HG03196 (cell line): ENCODE measurements around the gene SLITRK6.
"Not testable (repeated sequence)": the region's sequence is repeated elsewhere in the genome, so short reads cannot be mapped to it uniquely, and the experiment has no call there.

Experiments used
- ATAC-seq: cut with Tn5 transposase; IDR thresholded peaks from one replicate; pipeline ENCODE4 v1.9.1; 2021; ENCODE audit not compliant: unreplicated experiment

The SLITRK6 gene, protein sequence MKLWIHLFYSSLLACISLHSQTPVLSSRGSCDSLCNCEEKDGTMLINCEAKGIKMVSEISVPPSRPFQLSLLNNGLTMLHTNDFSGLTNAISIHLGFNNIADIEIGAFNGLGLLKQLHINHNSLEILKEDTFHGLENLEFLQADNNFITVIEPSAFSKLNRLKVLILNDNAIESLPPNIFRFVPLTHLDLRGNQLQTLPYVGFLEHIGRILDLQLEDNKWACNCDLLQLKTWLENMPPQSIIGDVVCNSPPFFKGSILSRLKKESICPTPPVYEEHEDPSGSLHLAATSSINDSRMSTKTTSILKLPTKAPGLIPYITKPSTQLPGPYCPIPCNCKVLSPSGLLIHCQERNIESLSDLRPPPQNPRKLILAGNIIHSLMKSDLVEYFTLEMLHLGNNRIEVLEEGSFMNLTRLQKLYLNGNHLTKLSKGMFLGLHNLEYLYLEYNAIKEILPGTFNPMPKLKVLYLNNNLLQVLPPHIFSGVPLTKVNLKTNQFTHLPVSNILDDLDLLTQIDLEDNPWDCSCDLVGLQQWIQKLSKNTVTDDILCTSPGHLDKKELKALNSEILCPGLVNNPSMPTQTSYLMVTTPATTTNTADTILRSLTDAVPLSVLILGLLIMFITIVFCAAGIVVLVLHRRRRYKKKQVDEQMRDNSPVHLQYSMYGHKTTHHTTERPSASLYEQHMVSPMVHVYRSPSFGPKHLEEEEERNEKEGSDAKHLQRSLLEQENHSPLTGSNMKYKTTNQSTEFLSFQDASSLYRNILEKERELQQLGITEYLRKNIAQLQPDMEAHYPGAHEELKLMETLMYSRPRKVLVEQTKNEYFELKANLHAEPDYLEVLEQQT

DNA sequence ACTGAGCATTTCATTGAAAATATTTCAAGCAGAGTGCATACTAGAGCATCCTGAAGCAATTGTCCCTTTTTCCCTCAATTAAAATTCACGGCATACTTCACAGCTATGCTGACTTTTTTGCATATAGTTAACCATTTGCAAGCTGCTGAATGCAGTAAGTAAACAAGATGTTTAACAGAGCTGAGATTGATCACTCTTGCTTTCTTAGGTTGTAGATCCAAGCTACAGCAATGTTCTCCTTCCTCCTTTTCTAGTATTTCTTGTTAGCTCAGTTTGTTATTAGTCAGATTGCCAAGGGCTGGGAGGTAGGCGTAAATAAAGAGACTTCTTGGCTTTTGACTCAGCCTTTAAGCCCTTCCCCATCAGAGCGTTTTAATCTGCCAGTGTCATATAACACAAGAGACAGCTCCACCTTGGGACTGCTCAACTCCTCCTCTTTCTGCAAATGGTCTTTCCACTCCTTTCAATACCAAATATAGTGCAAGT, at the start of gene SLITRK6:
Gene SLITRK6 (minus strand): TSS at position 323 of the 486 bp plus-strand sequence. CDS start 2,911 bp downstream, outside the sequence.
- ATAC-seq = no peak

DNA sequence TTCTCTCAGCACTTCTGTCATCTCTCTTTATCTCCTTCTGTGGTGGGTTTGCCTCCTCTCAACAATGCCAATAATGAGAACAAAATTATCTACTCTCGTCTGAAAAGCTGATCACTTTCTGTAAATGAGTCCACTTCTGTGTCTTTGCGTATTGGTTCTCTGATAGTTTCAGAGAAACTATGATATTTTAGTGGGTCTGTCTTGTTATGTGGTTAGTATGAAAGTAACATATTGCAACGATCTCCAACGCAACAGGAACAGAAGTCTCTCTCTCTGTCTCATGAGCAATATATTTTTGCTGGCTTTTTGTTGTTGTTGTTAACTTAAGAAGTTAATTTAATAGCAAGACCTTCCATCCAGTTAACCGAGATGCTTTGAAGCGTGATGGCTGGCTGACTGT, 47.8 kb upstream of the SLITRK6 start:
- ATAC-seq = no peak

DNA sequence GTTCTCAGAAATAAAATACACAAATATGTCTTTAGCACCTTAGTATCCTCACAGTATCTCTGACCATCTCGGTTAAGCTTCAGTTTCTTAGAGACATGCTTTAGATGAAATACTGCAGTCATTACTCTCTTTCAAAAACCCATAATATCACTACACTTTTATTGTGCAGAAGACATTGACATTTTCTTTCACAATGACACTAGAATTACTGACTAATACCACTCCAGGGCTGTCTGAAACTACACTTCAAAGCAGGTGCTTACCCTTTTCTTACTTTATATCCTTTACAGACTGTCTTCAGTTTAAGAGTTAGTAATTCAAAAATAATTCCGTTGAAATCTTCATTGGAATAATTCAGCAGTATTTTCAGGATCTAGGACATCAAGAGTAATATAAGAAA, 42.2 kb upstream of the SLITRK6 start:
- no peak for ATAC-seq

DNA sequence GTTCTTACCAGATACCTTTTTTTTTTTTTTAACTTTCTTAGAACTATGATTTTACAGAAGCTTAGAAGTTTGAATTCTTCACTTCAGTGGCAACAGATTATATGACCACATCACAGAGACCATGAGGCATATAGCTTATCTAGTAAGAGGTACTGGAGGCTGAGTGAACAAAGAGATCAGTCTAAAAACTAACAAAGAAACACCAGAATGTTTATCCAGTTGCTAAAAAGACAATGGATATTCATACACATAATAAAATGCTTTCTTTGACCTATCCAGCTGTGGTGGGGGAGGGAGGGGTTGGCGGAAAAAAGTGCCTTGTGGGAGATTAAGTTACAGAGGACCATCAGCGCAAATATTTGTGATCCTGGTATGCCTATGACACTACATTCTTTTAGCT, 34.7 kb upstream of the SLITRK6 start:
- no peak for ATAC-seq

DNA sequence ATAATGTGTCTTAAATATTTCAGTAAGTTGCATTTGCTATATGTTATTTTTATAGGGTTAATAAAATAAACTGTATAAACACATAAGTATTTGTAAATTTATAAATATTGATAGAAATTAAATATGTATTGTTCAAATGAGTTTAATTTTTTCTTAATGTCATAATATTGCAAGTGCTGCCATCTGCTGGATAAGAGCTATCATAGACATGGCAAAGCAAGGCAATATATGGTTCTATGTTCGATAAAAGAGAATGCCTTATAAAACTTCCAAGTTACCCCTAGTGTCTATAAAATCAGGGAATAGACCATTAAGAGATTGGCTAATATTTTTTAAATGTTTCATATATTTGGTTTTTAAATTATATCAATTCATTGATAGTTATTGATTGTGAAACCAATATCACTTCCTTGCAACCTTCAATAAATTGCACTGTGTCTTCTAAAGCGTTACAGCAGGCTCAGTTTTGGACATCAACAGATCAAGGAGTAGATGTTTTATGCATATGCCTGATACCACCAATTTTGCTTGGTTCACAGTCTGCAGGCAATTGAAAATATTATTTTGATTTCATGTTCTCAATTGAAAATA, 29.0 kb upstream of the SLITRK6 start:
- no peak for ATAC-seq

DNA sequence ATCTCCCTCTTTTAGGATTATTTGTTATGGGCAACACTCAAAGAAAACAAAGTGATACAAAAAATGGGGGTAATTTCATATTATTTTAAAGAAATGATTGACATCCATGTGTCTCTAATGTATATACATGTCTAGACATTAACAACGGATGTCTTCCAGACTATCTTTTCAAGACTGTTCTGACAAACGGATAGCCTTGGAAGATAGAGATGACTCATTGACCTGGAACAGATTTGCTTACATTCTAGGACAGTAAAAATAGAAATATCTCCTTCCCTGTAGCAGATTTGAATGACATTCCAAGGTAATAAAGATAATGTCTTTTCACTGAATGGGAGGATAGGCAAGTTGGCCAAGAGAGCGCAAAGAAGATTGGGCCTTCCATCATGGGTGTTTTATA, 26.2 kb upstream of the SLITRK6 start:
- no peak for ATAC-seq

DNA sequence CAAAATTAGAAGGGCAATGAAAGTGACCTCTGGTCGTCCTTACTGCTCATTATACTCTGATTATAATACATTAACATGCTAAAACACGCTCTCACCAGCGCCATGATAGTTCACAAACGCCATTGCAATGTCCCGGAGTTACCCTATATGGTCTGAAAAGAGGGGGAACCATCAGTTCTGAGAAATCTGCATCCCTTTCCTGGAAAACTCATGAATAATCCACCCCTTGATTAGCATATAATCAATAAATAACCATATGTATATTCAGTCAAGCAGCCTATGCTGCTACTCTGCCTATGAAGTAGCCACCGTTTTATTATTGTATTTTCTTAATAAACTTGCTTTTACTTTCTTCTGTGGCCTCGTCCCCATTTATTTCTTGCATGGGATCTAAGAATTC, 24.6 kb upstream of the SLITRK6 start:
- ATAC-seq = no peak

DNA sequence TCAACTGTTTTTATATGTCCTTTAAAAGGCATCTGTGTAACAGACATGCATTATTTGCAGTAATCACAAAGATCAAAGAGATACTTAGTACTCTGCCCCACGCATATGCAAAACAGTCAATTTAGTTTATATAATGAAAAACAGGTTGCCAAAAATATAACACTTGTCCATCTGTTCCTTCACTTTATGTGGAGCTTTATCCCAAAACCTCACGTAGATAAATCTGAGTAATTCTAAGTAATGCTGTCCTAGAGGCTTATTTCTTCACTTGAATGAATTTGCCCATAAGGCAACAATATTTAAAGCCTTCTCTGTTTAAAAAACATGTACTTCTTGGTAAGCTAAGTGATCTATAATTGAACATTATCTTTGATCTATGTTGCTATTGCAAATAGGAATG, 20.3 kb upstream of the SLITRK6 start:
- ATAC-seq = no peak

DNA sequence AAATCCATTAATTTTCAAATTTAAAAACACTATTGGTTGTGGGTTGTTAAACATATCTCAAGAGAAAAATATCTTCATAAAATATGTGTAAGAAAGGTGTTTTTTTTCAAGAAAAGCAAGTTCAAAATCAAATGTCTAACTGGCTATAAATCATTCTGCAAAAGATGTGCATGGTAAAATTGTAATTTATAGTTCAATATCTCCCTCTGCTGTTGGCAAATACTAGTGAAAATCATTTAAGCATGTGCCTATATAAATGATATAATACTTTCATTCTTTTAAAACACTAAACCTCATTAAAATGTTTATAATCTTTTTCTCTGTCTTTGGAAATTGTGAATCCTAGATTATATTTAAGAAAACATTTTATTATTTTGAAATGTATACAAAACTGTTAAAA, 17.2 kb upstream of the SLITRK6 start:
- no peak for ATAC-seq

DNA sequence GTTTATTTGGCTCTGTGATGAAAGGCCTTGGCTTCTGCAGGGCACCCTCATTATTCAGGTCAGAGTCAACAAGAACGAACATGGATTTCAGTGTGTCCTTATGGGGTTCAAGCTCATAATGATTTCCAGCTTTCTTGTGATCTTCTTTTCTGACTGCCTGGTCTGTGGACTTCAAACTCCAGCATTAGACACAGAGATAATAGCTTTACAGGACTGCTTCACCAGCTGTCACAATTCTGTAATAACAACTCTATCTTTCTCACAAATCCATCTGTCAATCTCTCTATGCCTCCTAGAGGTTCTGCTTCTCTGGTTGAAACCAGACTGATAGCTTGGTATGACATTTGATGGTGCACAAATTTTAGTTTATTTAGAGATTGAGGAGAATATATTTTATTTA, 13.1 kb upstream of the SLITRK6 start:
- ATAC-seq = no peak

DNA sequence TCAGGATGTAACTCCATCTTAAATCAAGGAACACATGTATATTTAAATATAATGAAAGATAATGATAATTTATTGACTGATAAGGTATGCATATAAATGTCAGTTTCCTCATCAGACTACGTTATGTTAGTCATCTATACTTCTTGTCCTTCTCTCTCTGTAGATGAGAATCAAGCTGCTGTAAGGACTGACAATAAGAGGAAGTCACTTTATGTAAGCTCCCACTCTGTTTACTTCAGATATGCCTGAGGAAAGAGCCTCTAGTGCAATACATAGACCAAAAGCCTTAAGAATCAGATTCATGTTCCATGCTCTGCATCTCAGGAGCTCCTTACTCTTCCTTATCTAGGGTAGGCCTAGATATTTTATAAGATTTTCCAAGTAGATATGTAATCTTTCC, 9.6 kb upstream of the SLITRK6 start:
- no peak for ATAC-seq

DNA sequence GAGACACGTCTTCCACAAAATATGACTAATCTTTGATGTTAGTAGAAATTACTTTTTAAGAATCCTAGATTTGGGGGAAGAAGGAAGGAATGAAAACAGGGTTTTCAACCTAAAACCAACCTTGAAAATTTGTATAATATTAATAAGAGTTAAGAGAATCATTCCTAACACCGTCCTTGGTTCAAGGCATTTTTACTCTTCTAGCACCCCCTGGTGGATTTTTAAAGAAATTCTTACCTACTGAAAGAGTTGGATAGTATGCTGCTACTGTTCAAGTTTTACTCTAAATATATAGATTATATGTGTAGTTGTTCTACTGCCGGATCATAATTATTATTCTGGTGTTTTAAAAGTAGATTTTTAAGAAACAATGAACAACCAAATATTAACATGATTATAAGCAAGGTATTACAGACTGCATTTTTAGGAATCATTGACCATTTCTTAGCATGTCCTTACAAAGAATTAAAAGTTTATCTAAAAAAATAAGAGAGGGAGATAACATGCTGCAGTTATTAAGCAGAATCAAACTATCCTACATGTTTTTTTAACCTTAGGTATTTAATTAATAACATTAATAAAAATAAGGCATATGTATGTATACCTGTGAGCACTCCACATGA, 7.4 kb upstream of the SLITRK6 start:
- ATAC-seq = no peak

DNA sequence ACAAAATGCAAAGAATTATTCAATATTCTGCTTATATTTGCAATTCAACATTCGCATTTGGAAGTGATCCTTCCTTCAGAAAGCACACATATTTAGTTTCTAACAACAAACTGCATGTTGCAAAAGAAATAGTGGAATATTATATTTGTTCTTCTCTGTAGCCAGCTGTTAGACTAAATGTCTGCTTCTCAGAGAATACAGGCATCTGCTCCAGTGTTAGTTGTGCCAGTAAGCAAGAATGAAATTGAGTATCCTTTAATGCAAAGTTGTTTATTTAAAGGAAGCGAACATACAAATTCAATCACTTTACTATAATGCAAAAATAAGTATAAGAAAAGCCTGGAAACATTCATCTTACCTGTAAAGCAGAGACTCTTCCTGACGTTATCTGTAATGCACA, 663 bp downstream of the SLITRK6 start:
- ATAC-seq = no peak

DNA sequence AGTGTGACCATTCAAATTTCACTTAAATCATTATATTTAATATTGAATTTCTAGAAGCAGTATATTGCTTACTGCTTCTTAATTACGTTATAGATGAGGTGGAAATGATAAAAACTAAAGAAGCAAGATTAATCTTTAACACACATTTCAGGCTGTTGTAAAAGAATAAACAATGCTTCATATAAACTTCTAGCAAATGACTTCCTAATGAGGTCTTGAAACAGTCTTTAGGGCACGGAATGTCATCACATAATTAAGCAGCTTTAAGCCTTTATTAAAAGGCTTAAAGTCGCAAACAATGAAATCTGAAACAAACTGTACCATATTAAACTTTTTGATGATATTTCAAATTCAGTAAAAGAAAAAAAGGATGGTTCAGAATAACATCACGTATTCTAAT, 1.9 kb downstream of the SLITRK6 start:
- no peak for ATAC-seq

DNA sequence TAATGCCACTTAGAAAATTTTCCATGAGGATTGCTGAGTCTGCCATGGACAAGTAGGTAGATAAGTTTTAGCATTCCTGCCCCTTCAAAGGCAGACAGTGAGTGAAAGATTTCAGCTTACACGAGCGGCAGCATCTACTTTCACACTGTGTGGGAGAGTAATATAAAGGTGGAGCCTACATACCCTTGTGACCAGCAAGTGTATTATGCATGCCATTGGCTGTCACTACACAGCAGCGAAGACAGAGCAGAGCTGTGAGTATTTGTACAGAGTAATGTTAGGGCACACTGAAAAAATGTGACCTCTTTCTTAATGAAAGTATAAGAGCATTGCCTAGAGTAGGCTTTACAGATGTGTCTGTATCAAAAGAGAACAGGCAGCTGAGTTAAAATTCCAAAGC, 14.0 kb downstream of the SLITRK6 start:
- ATAC-seq = no peak

DNA sequence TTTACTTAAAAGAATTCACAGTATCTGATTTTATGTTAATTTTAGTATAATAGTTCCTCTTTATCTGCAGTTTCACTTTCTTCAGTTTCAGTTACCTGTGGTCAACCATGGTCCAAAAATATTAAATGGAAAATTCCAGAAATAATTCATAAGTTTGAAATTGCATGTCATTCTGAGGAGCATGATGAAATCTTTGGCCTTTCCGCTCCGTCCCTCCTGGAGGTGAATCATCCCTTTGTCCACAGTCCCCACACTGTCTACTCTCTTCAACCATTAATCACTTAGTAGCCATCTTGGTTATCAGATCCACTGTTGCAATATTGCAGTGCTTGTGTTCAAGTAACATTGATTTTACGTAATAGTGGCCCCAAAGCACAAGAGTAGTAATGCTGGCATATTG, 26.9 kb downstream of the SLITRK6 start:
- ATAC-seq = no peak

DNA sequence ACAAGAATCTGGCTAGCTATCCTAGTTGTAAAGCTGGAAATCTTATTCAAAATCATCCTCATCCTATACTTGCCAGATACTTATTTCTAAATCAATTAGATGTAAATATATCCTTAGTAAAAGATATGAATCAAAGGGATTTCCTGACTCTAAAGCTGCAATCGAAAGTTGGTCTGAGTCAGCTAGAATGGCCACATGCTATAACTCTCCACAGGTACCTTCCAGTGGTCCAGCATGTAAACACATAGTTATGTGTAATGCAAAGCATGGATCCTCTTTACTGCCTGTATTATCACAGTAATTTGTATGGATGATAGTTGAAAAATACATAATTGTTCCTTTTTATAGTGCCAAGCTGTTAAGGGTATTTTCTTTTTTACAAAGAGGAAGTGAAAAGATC, 27.4 kb downstream of the SLITRK6 start:
- ATAC-seq = no peak

DNA sequence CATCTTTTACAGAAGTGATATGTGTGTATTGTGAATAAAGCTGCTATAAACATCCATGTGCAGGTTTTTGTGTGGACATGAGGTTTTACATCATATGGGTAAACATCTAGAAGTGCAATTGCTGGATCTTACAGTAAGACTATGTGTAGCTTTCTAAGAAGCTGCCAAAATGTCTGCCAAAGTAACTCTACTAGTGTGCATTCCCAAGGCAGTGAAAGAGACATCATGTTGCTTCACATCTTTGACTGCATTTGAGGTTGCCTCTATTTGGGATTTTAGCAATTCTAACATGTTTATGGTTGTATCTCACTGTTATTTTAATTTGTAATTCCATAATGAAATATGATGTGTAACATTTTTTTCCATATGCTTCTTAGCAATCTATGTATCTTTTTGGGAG, 30.3 kb downstream of the SLITRK6 start:
- no peak for ATAC-seq

DNA sequence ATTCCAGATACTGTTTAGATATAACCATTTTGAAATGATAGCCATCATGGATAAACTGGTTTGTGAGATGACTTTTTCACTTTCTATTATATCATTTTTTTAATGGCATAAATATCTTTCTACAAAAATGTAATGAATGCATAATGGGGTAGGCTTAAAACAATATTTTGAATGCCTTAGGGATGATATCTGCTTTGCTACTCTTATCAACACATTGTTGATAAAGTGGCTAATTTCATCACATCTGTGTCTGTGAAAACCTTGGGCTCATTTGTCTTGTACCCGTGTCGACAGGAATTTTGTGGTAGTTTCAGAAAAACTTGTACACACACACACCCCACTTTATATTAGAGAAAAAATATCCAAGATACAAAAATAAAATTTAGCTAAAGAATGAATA, 44.1 kb downstream of the SLITRK6 start:
- no peak for ATAC-seq

DNA sequence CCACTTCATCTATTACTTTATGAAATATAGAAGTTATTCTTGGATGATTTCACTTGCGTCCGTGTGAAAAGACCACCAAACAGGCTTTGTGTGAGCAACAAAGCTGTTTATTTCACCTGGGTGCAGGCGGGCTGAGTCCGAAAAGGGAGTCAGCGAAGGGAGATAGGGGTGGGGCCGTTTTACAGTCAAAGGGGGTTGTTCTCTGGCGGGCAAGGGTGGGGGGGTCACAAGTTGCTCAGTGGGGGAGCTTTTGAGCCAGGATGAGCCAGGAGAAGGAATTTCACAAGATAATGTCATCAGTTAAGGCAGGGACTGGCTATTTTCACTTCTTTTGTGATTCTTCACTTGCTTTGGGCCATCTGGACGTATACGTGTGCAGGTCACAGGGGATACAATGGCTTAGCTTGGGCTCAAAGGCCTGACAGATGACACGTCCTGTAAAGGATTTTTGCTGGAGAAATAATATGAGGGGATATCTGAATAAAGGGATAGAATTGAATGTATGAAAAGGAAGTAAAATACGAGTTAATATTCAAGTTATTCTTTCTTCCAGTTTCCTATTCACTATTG, 55.9 kb downstream of the SLITRK6 start:
- ATAC-seq = not testable (repeated sequence)
